Sigmoid colon (tissue), 3 donors: ENCODE results near the gene TENT4A.

Experiments
- CTCF ChIP-seq, 4 experiments: fragments of 450-650 bp in 3 of 4; fragments of 200-600 bp in 1 of 4; IDR thresholded peaks; one replicate each; pipeline ENCODE4 v1.5.1; 2016 to 2019; ENCODE audit warnings: antibody characterized with exemption in 4 of 4, mild to moderate bottlenecking in 3 of 4, moderate library complexity in 2 of 4
- POLR2A ChIP-seq, 2 donors: fragments of 450-650 bp; IDR thresholded peaks; one replicate each; pipeline ENCODE4 v1.6.1; 2016; ENCODE audit warnings: antibody characterized with exemption in 2 of 2, mild to moderate bottlenecking in 2 of 2, moderate library complexity in 2 of 2

- TF ChIP-seq CTCF (IDR thresholded peaks at IDR 0.05): no peak
- TF ChIP-seq POLR2A (IDR thresholded peaks at IDR 0.05): no peak
Observed at GRCh38 chr5:6805841-6806240, 92.6 kb downstream of the TENT4A start.
